GM23248 (cell line): Measurements from ENCODE around the gene SNAPC4. TPM values are rescaled to one million over a fixed set of nuclear protein-coding genes. Genes with fewer than 3 reads are reported as not detected.

ENCODE experiments used
- DNase-seq: peaks from one replicate; pipeline ENCODE4 v3.0.0-alpha.2; 2015
- H2AFZ ChIP-seq: fragments of 200-600 bp; sonication (generic); 2 replicates; pipeline ENCODE4 v1.6.1; 2016; ENCODE audit warnings: antibody characterized with exemption
- H3F3A ChIP-seq: fragments of 200-600 bp; sonication (generic); 2 replicates; pipeline ENCODE4 v1.6.1; 2016; ENCODE audit warnings: mild to moderate bottlenecking, antibody characterized with exemption, mixed run types; ENCODE audit not compliant: insufficient read depth
- H3K27ac ChIP-seq: fragments of 200-600 bp; sonication (generic); 2 replicates; pipeline ENCODE4 v1.5.1; 2016; ENCODE audit warnings: mild to moderate bottlenecking
- H3K27me3 ChIP-seq: fragments of 200-600 bp; sonication (generic); replicated peaks from 2 replicates; pipeline ENCODE4 v1.6.1; 2016; ENCODE audit warnings: mild to moderate bottlenecking; ENCODE audit not compliant: insufficient read depth
- H3K36me3 ChIP-seq: fragments of 200-600 bp; sonication (generic); 2 replicates; pipeline ENCODE4 v1.6.1; 2016; ENCODE audit warnings: low read depth, mild to moderate bottlenecking
- H3K4me1 ChIP-seq: fragments of 200-600 bp; sonication (generic); 2 replicates; pipeline ENCODE4 v1.6.1; 2016; ENCODE audit warnings: mild to moderate bottlenecking; ENCODE audit not compliant: insufficient read depth
- H3K4me2 ChIP-seq: fragments of 200-600 bp; sonication (generic); one replicate; pipeline ENCODE4 v1.6.1; 2016; ENCODE audit warnings: mild to moderate bottlenecking; ENCODE audit not compliant: unreplicated experiment
- H3K4me3 ChIP-seq: fragments of 200-600 bp; sonication (generic); 2 replicates; pipeline ENCODE4 v1.5.1; 2016; ENCODE audit warnings: mild to moderate bottlenecking
- H3K79me2 ChIP-seq: fragments of 200-600 bp; sonication (generic); 2 replicates; pipeline ENCODE4 v1.6.1; 2016; ENCODE audit warnings: mild to moderate bottlenecking; ENCODE audit not compliant: insufficient read depth
- H3K9ac ChIP-seq: fragments of 200-600 bp; sonication (generic); 2 replicates; pipeline ENCODE4 v1.6.1; 2016; ENCODE audit warnings: mild to moderate bottlenecking
- H3K9me2 ChIP-seq: fragments of 200-600 bp; sonication (generic); 2 replicates; pipeline ENCODE4 v1.6.1; 2016; ENCODE audit warnings: mixed run types, mild to moderate bottlenecking, moderate library complexity; ENCODE audit not compliant: insufficient read depth
- H3K9me3 ChIP-seq: fragments of 200-600 bp; sonication (generic); one replicate; pipeline ENCODE4 v1.6.1; 2017; ENCODE audit warnings: low read depth
- H4K20me1 ChIP-seq: fragments of 200-600 bp; sonication (generic); 2 replicates; pipeline ENCODE4 v1.6.0; 2016; ENCODE audit not compliant: insufficient read depth
- EZH2 ChIP-seq: fragments of 200-600 bp; sonication (generic); IDR thresholded peaks from 2 replicates; pipeline ENCODE4 v1.6.1; 2018; ENCODE audit warnings: antibody characterized with exemption, mild to moderate bottlenecking; ENCODE audit not compliant: insufficient read depth, poor library complexity, severe bottlenecking
- EZH2phosphoT487 ChIP-seq: fragments of 200-600 bp; sonication (generic); IDR thresholded peaks from 2 replicates; pipeline ENCODE4 v1.6.1; 2018; ENCODE audit warnings: antibody characterized with exemption, moderate library complexity, mild to moderate bottlenecking, low read depth; ENCODE audit not compliant: insufficient read depth
- WGBS, 2 experiments: methylation state at CpG; one replicate each; pipeline ENCODE4 v1.1.6; 2015 to 2017; ENCODE audit warnings: low lambda C conversion rate in 2 of 2, low coverage in 1 of 2; ENCODE audit errors: missing lambda C conversion rate in 2 of 2; 5-methylcytosine and 5-hydroxymethylcytosine counted together
- in situ Hi-C: fragments of 300-500 bp; cut with MboI; formaldehyde crosslinking; loops from 2 replicates; pipeline ENCODE4 v1.15.0; 2020
- polyA plus RNA-seq: library from polyadenylated mRNA; unstranded; fragments of >200 nt; fragmentation: Nextera tagmentation; extraction: Ambion mirVana; gene quantifications from 2 replicates; pipeline ENCODE4 v1.2.1, GENCODE V29; 2016
- total RNA-seq: library from RNA; depleted of rRNA; stranded (reverse); fragments of >200 nt; shearing (Covaris generic); gene quantifications from 2 replicates; pipeline ENCODE4 v1.2.3, GENCODE V29; 2014

The SNAPC4 gene
- total and polyA plus RNA-seq, 2 experiments from 2014 or later: 4.4 to 5.2 TPM

GRCh38 chr9:136397643-136398042 lies 2.3 kb downstream of the SNAPC4 start:
- peaks cover 10% of the 10 kb centered on the region; the same call in 1 of the 2 replicates for H3F3A ChIP-seq
- no peak for DNase-seq
- WGBS, 2 experiments: 56% methylated on average over 6 of the region's 6 CpGs; no CpG with 5 or more reads in 1 of the 2 experiments
- H3K9me3 ChIP-seq: no peaks in the 10 kb centered on the region
- H4K20me1 ChIP-seq: no peaks in the 10 kb centered on the region
- no peak overlapping the region for H2AFZ ChIP-seq
- no peak overlapping the region for H3K27ac ChIP-seq
- H3K4me1 ChIP-seq: peaks cover 7% of the 10 kb centered on the region
- 0 out of 2 replicates have a peak overlapping the region, but pooled peaks have one; percentile 85 for H3K9ac ChIP-seq
- H3K27me3 ChIP-seq: no peaks in the 10 kb centered on the region
- no peak for TF ChIP-seq EZH2
- no peak for TF ChIP-seq EZH2phosphoT487
- peaks cover 44% of the 10 kb centered on the region for H3K79me2 ChIP-seq
- H3K4me2 ChIP-seq: no peak overlapping the region
- no peak overlapping the region for H3K4me3 ChIP-seq
- H3K9me2 ChIP-seq: no peaks in the 10 kb centered on the region
- H3K36me3 ChIP-seq: no peaks in the 10 kb centered on the region; the same call in 1 of the 2 replicates
- in situ Hi-C loops: no loop called here

DNA sequence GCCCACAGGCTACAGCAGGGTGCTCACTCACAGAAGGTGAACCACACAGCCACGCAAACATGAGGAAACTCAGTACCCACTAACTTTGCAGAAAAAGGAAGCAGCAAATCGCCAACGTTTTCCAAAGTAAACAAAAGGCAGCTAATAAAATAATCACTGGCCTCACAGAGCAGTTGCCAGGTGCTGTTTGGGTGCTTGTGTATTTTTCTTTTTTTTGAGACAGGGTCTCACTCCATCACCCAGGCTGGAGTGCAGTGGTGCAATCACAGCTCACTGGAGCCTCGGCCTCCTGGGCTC lies 3.8 kb downstream of the SNAPC4 start:
- no peak overlapping the region for H2AFZ ChIP-seq
- H3K9ac ChIP-seq: no peak overlapping the region
- no peaks in the 10 kb centered on the region for H3K9me2 ChIP-seq
- H3K9me3 ChIP-seq: no peaks in the 10 kb centered on the region
- peaks cover 7% of the 10 kb centered on the region for H3K4me1 ChIP-seq
- no peak for TF ChIP-seq EZH2
- TF ChIP-seq EZH2phosphoT487: no peak
- no peak overlapping the region for H3K4me2 ChIP-seq
- no peaks in the 10 kb centered on the region for H3K27me3 ChIP-seq
- in situ Hi-C loops: no loop called here
- no peaks in the 10 kb centered on the region for H3F3A ChIP-seq
- H3K36me3 ChIP-seq: peaks cover 4% of the 10 kb centered on the region; the same call in 1 of the 2 replicates
- DNase-seq: no peak
- peaks cover 44% of the 10 kb centered on the region for H3K79me2 ChIP-seq
- no peak overlapping the region for H3K27ac ChIP-seq
- 97% methylated on average over 4 of the region's 4 CpGs for WGBS, 2 experiments
- H3K4me3 ChIP-seq: no peak overlapping the region
- H4K20me1 ChIP-seq: no peaks in the 10 kb centered on the region

GRCh38 chr9:136395345-136396218 lies 4.4 kb downstream of the SNAPC4 start:
- in situ Hi-C loops: no loop called here
- H3F3A ChIP-seq: no peaks in the 10 kb centered on the region
- no peaks in the 10 kb centered on the region for H3K27me3 ChIP-seq
- H3K79me2 ChIP-seq: peaks cover 44% of the 10 kb centered on the region
- 84 to 85% methylated on average over 23 to 26 of the region's 26 CpGs for WGBS, 2 experiments
- H3K4me2 ChIP-seq: no peak overlapping the region
- no peak for DNase-seq
- H4K20me1 ChIP-seq: no peaks in the 10 kb centered on the region
- TF ChIP-seq EZH2 (no peak), EZH2phosphoT487 (no peak)
- no peaks in the 10 kb centered on the region for H3K9me3 ChIP-seq
- H3K4me3 ChIP-seq: no peak overlapping the region
- H3K4me1 ChIP-seq: peaks cover 7% of the 10 kb centered on the region
- no peak overlapping the region for H3K27ac ChIP-seq
- no peak overlapping the region for H3K9ac ChIP-seq
- H3K9me2 ChIP-seq: no peaks in the 10 kb centered on the region
- peaks cover 4% of the 10 kb centered on the region; the same call in 1 of the 2 replicates for H3K36me3 ChIP-seq
- H2AFZ ChIP-seq: no peak overlapping the region

DNA sequence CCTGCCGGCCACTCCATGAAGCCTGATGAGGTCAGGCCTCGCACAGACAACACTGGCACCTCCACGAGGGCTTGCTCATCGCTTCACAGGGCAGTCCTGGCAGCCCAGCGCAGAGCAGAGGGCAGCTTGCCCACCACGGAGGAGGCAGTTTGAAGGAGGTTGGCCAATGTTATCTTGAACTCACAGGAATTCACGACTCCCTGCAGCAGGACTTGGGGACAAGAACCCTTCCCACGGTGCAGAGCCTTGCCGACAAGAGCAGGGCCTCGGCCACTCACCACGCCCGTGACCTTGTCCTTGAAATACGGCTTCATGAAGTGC lies 5.0 kb downstream of the SNAPC4 start:
- WGBS, 2 experiments: 89 to 91% methylated on average over 13 of the region's 13 CpGs
- Histone ChIP-seq H3K79me2 (peaks cover 43% of the 10 kb centered on the region), H3K4me2 (no peak overlapping the region), H3K36me3 (peaks cover 4% of the 10 kb centered on the region; the same call in 1 of the 2 replicates), H3K9ac (no peak overlapping the region), H3F3A (no peaks in the 10 kb centered on the region), H3K9me3 (no peaks in the 10 kb centered on the region), H4K20me1 (no peaks in the 10 kb centered on the region), H2AFZ (no peak overlapping the region), H3K4me1 (peaks cover 7% of the 10 kb centered on the region), H3K9me2 (no peaks in the 10 kb centered on the region), H3K27ac (no peak overlapping the region), H3K4me3 (no peak overlapping the region), H3K27me3 (no peaks in the 10 kb centered on the region)
- in situ Hi-C loops: no loop called here
- no peak for DNase-seq
- no peak for TF ChIP-seq EZH2
- TF ChIP-seq EZH2phosphoT487: no peak
